A673 (cell line): ENCODE measurements around the gene KCTD2.

Experiments used
- CTCF ChIP-seq: fragments of 300-800, 200-600 bp; sonication (generic); conservative IDR thresholded peaks from 2 replicates; pipeline ENCODE4 v1.5.1; 2017; ENCODE audit warnings: low read depth, mild to moderate bottlenecking, antibody characterized with exemption, low read length, moderate library complexity, mixed read lengths
- EZH2 ChIP-seq: fragments of 200-600 bp; sonication (generic); IDR thresholded peaks from 2 replicates; pipeline ENCODE4 v1.6.1; 2017; ENCODE audit warnings: borderline replicate concordance, low read depth, mild to moderate bottlenecking, mixed read lengths, antibody characterized with exemption, low read length; ENCODE audit not compliant: poor library complexity, severe bottlenecking

GRCh38 chr17:75065562-75066151, 18.6 kb downstream of the KCTD2 start:
- TF ChIP-seq CTCF (no peak), EZH2 (no peak)
